Memory B cell (primary cell): Measurements from ENCODE around the gene GLTP.

Experiments
- ATAC-seq: fragments of 150-1000 bp; cut with Tn5 transposase; 2 replicates; pipeline ENCODE4 v1.10.0; 2021; ENCODE audit warnings: low read depth, mild to moderate bottlenecking, moderate library complexity
- DNase-seq, 2 donors: peaks; one replicate each; pipeline ENCODE4 v3.0.0; 2022; ENCODE audit warnings: low spot score in 2 of 2
- H3K27ac Mint-ChIP-seq: one replicate; pipeline ENCODE4 v1.8.0; 2022; ENCODE audit warnings: mild to moderate bottlenecking, moderate library complexity, mixed read lengths
- H3K27me3 Mint-ChIP-seq: one replicate; pipeline ENCODE4 v1.8.0; 2022; ENCODE audit warnings: mixed read lengths
- H3K36me3 Mint-ChIP-seq: one replicate; pipeline ENCODE4 v1.8.0; 2022; ENCODE audit warnings: mild to moderate bottlenecking, mixed read lengths
- H3K4me1 Mint-ChIP-seq: one replicate; pipeline ENCODE4 v1.8.0; 2022; ENCODE audit warnings: mixed read lengths
- H3K4me3 Mint-ChIP-seq: one replicate; pipeline ENCODE4 v1.8.0; 2022; ENCODE audit warnings: mild to moderate bottlenecking, moderate library complexity, mixed read lengths
- H3K9me3 Mint-ChIP-seq: one replicate; pipeline ENCODE4 v1.8.0; 2022; ENCODE audit warnings: mixed read lengths

Gene GLTP

GRCh38 chr12:109807954-109808643 lies 72.2 kb downstream of the GLTP start:
- DNase-seq, result no peak
- Mint-ChIP-seq H3K4me3 (no peak overlapping the region), H3K27ac (no peak overlapping the region), H3K9me3 (no peaks in the 10 kb centered on the region), H3K27me3 (no peaks in the 10 kb centered on the region), H3K4me1 (no peaks in the 10 kb centered on the region), H3K36me3 (no peaks in the 10 kb centered on the region)
- ATAC-seq, result no peak

GRCh38 chr12:109804820-109805761 lies 75.2 kb downstream of the GLTP start:
- DNase-seq (peak; percentile 63 to 64), ATAC-seq (peak; percentile 75)
- peaks cover 3% of the 10 kb centered on the region for H3K27me3 Mint-ChIP-seq
- H3K4me1 Mint-ChIP-seq, result no peaks in the 10 kb centered on the region
- H3K4me3 Mint-ChIP-seq, result no peak overlapping the region
- no peaks in the 10 kb centered on the region for H3K9me3 Mint-ChIP-seq
- no peaks in the 10 kb centered on the region for H3K36me3 Mint-ChIP-seq
- H3K27ac Mint-ChIP-seq, result no peak overlapping the region

GRCh38 chr12:109803678-109804077 lies 76.7 kb downstream of the GLTP start:
- H3K9me3 Mint-ChIP-seq, result no peaks in the 10 kb centered on the region
- no peaks in the 10 kb centered on the region for H3K36me3 Mint-ChIP-seq
- peaks cover 4% of the 10 kb centered on the region for H3K27me3 Mint-ChIP-seq
- no peak for ATAC-seq
- no peaks in the 10 kb centered on the region for H3K4me1 Mint-ChIP-seq
- DNase-seq, result no peak
- H3K4me3 Mint-ChIP-seq, result no peak overlapping the region
- H3K27ac Mint-ChIP-seq, result no peak overlapping the region

GRCh38 chr12:109802828-109803227 lies 77.5 kb downstream of the GLTP start:
- H3K27ac Mint-ChIP-seq, result no peak overlapping the region
- DNase-seq, result no peak
- H3K36me3 Mint-ChIP-seq, result no peaks in the 10 kb centered on the region
- H3K4me1 Mint-ChIP-seq, result no peaks in the 10 kb centered on the region
- no peak for ATAC-seq
- peaks cover 5% of the 10 kb centered on the region for H3K27me3 Mint-ChIP-seq
- H3K4me3 Mint-ChIP-seq, result no peak overlapping the region
- H3K9me3 Mint-ChIP-seq, result no peaks in the 10 kb centered on the region
